Lower leg skin (tissue), 4 donors: ENCODE measurements around the gene IST1. TPM values are rescaled to one million over a fixed set of nuclear protein-coding genes. Genes with fewer than 3 reads are reported as not detected.

Experiments used
- DNase-seq, 2 donors: peaks; one replicate each; pipeline ENCODE4 v3.0.0-alpha.2; 2019; ENCODE audit warnings: low spot score in 2 of 2
- H3K4me3 ChIP-seq: fragments of 200-600 bp; sonication (generic); 2 replicates; pipeline ENCODE4 v1.5.1; 2017; ENCODE audit warnings: mild to moderate bottlenecking, low read depth; ENCODE audit not compliant: poor library complexity, severe bottlenecking
- CTCF ChIP-seq, 3 donors: fragments of 450-650 bp; IDR thresholded peaks; one replicate each; pipeline ENCODE4 v1.5.1; 2016; ENCODE audit warnings: antibody characterized with exemption in 3 of 3, mild to moderate bottlenecking in 3 of 3, moderate library complexity in 2 of 3
- POLR2A ChIP-seq, 2 donors: fragments of 450-650 bp; IDR thresholded peaks; one replicate each; pipeline ENCODE4 v1.6.1; 2016 to 2017; ENCODE audit warnings: antibody characterized with exemption in 2 of 2, mild to moderate bottlenecking in 1 of 2, moderate library complexity in 1 of 2
- WGBS, 2 donors: methylation state at CpG; one replicate each; pipeline ENCODE4 v1.1.5; 2018; 5-methylcytosine and 5-hydroxymethylcytosine counted together
- intact Hi-C: fragments of 100-400 bp; cut with DNase I; formaldehyde crosslinking; loops from one replicate; pipeline ENCODE4 v1.15.0; 2023; ENCODE audit warnings: low total_unique reads
- total RNA-seq, 4 donors: library from RNA; depleted of rRNA; stranded (reverse); fragments of >200 nt; gene quantifications; one replicate each; pipeline ENCODE4 v1.1.0, GENCODE V29; 2016

The IST1 gene
- total RNA-seq, 4 donors from 2014 or later, result 153 to 227 (median 197) TPM

- TF ChIP-seq POLR2A (IDR thresholded peaks at IDR 0.05) (no peak), CTCF (IDR thresholded peaks at IDR 0.05) (peak in 1 of 3 donors; percentile 78)
- DNase-seq, result peak; percentile 82
- WGBS, 2 donors, result 5% methylated on average over 9 of the region's 9 CpGs
- H3K4me3 ChIP-seq, result no peak overlapping the region
- intact Hi-C loops, result loop anchor here (10.0 kb wide), 1 partner anchor 78 kb away; the partner anchor contains the start of gene AP1G1
Measured at GRCh38 chr16:71882505-71883167, 12.7 kb upstream of the IST1 start.

GRCh38 chr16:71883168-71883848, 12.0 kb upstream of the IST1 start:
- no peak for TF ChIP-seq CTCF (IDR thresholded peaks at IDR 0.05)
- no peak for TF ChIP-seq POLR2A (IDR thresholded peaks at IDR 0.05)
- intact Hi-C loops, result loop anchor here (10.0 kb wide), 1 partner anchor 79 kb away; the partner anchor contains the start of gene AP1G1

GRCh38 chr16:71883849-71884638, 11.3 kb upstream of the IST1 start, which contains the start of gene ZNF821:
Gene ZNF821, minus strand, starts transcription at chr16:71884182. Its CDS starts 4,236 bp downstream, at chr16:71879946.
- peak; percentile 52 to 94 for DNase-seq
- 1 to 2% methylated on average over 29 to 50 of the region's 85 CpGs for WGBS, 2 donors
- TF ChIP-seq POLR2A (IDR thresholded peaks at IDR 0.05) (no peak), CTCF (IDR thresholded peaks at IDR 0.05) (no peak)
- intact Hi-C loops, result loop anchor here (10.0 kb wide), 1 partner anchor 79 kb away; the partner anchor contains the start of gene AP1G1
- peak within 1 kb of the TSS; percentile 98 for H3K4me3 ChIP-seq

More at GRCh38 chr16:71883168-71883848, 12.0 kb upstream of the IST1 start:
- WGBS, 2 donors, result 1 to 2% methylated on average over 25 to 29 of the region's 46 CpGs
- peak overlapping the region; percentile 98 for H3K4me3 ChIP-seq
- peak in 1 of 2 donors; percentile 85 for DNase-seq

GRCh38 chr16:71885261-71885650, 10.1 kb upstream of the IST1 start:
- no peak for DNase-seq
- H3K4me3 ChIP-seq, result no peak overlapping the region
- TF ChIP-seq CTCF (IDR thresholded peaks at IDR 0.05) (no peak), POLR2A (IDR thresholded peaks at IDR 0.05) (no peak)
- intact Hi-C loops, result loop anchor here (10.0 kb wide), 1 partner anchor 80 kb away; the partner anchor contains the start of gene AP1G1
- 41% methylated on average over 4 of the region's 4 CpGs for WGBS, 2 donors

GRCh38 chr16:71889147-71889546, 6.2 kb upstream of the IST1 start:
- 91 to 99% methylated on average over 3 of the region's 3 CpGs for WGBS, 2 donors
- TF ChIP-seq CTCF (IDR thresholded peaks at IDR 0.05) (no peak), POLR2A (IDR thresholded peaks at IDR 0.05) (no peak)
- intact Hi-C loops, result loop anchor here (10.0 kb wide), 1 partner anchor 84 kb away; the partner anchor contains the start of gene AP1G1
- no peak overlapping the region for H3K4me3 ChIP-seq
- no peak for DNase-seq
